Activated T-helper 2 cell treated with anti-CD3 and anti-CD28 coated beads, Interferon-gamma antibody, Interleukin-2, Interleukin-4, amounts not matched to agents 10 μg/mL and 5 μg/mL and 100 μg/mL, durations not matched to agents 14 hours and 24 hours and 36 hours (primary cell): ENCODE measurements around the gene SPAG17. TPM values are rescaled to one million over a fixed set of nuclear protein-coding genes. Genes with fewer than 3 reads are reported as not detected.
"Not testable (repeated sequence)": the region's sequence is repeated elsewhere in the genome, so short reads cannot be mapped to it uniquely, and the experiment has no call there.

Source experiments
- DNase-seq: peaks from one replicate; pipeline ENCODE4 v3.0.0; 2021; ENCODE audit warnings: low spot score
- H3K27ac Mint-ChIP-seq: one replicate; pipeline ENCODE4 v1.8.0; 2021; ENCODE audit warnings: mixed read lengths
- H3K27me3 Mint-ChIP-seq: one replicate; pipeline ENCODE4 v1.8.0; 2021; ENCODE audit warnings: low read depth, mixed read lengths
- H3K36me3 Mint-ChIP-seq: one replicate; pipeline ENCODE4 v1.8.0; 2021; ENCODE audit warnings: low read depth, mixed read lengths
- H3K4me1 Mint-ChIP-seq: one replicate; pipeline ENCODE4 v1.8.0; 2021; ENCODE audit warnings: low read depth, mixed read lengths
- H3K4me3 Mint-ChIP-seq: one replicate; pipeline ENCODE4 v1.8.0; 2021; ENCODE audit warnings: low read depth, mild to moderate bottlenecking, moderate library complexity, mixed read lengths
- H3K9me3 Mint-ChIP-seq: one replicate; pipeline ENCODE4 v1.8.0; 2021; ENCODE audit warnings: mixed read lengths
- intact Hi-C: fragments of 100-400 bp; cut with micrococcal nuclease; formaldehyde crosslinking; loops from one replicate; pipeline ENCODE4 v1.15.1; 2023
- total RNA-seq: library from RNA; stranded (reverse); gene quantifications from 2 replicates; pipeline ENCODE4 v1.2.3, GENCODE V29; 2022

Gene SPAG17
- total RNA-seq, 1 donor from 2014 or later = not detected

GRCh38 chr1:117925981-117926380 is 259.0 kb downstream of the SPAG17 start:
- Mint-ChIP-seq H3K4me1 (peaks cover 25% of the 10 kb centered on the region), H3K27ac (no peak overlapping the region), H3K36me3 (peaks cover 10% of the 10 kb centered on the region)

GRCh38 chr1:117922717-117923116 is 262.3 kb downstream of the SPAG17 start:
- peaks cover 13% of the 10 kb centered on the region for H3K36me3 Mint-ChIP-seq
- H3K9me3 Mint-ChIP-seq, H3K4me1 Mint-ChIP-seq, intact Hi-C loops, DNase-seq, H3K4me3 Mint-ChIP-seq, H3K27me3 Mint-ChIP-seq, H3K27ac Mint-ChIP-seq: not testable (repeated sequence)

More at GRCh38 chr1:117925981-117926380, 259.0 kb downstream of the SPAG17 start:
- H3K4me3 Mint-ChIP-seq = no peak overlapping the region
- intact Hi-C loops = loop anchor here (5.0 kb wide), 2 partner anchors 319 to 1554 kb away; partner anchors contain the start of genes ATP1A1 and TENT5C
- DNase-seq = no peak
- H3K27me3 Mint-ChIP-seq = peaks cover 1% of the 10 kb centered on the region
- H3K9me3 Mint-ChIP-seq = no peaks in the 10 kb centered on the region

GRCh38 chr1:117921991-117922390 is 263.0 kb downstream of the SPAG17 start:
- H3K4me3 Mint-ChIP-seq = no peak overlapping the region
- peaks cover under 1% of the 10 kb centered on the region for H3K27me3 Mint-ChIP-seq
- H3K9me3 Mint-ChIP-seq = no peaks in the 10 kb centered on the region
- intact Hi-C loops = no loop called here
- peaks cover 4% of the 10 kb centered on the region for H3K4me1 Mint-ChIP-seq
- no peak overlapping the region for H3K27ac Mint-ChIP-seq
- no peak for DNase-seq
- H3K36me3 Mint-ChIP-seq = peaks cover 18% of the 10 kb centered on the region

- Mint-ChIP-seq H3K27me3 (no peaks in the 10 kb centered on the region), H3K4me3 (no peak overlapping the region), H3K27ac (no peak overlapping the region), H3K4me1 (peaks cover 4% of the 10 kb centered on the region), H3K36me3 (peaks cover 37% of the 10 kb centered on the region), H3K9me3 (no peaks in the 10 kb centered on the region)
- DNase-seq = no peak
- intact Hi-C loops = no loop called here
These were observed 265.7 kb downstream of the SPAG17 start for GRCh38 chr1:117919376-117919775.

GRCh38 chr1:117911051-117911450 is 274.0 kb downstream of the SPAG17 start:
- no peak overlapping the region for H3K4me3 Mint-ChIP-seq
- peaks cover 67% of the 10 kb centered on the region for H3K36me3 Mint-ChIP-seq
- no peak overlapping the region for H3K27ac Mint-ChIP-seq
- no peak for DNase-seq
- intact Hi-C loops = no loop called here
- no peaks in the 10 kb centered on the region for H3K27me3 Mint-ChIP-seq
- H3K9me3 Mint-ChIP-seq = no peaks in the 10 kb centered on the region
- no peaks in the 10 kb centered on the region for H3K4me1 Mint-ChIP-seq

- no peak for DNase-seq
- intact Hi-C loops = no loop called here
- peaks cover 50% of the 10 kb centered on the region for H3K36me3 Mint-ChIP-seq
- peaks cover 8% of the 10 kb centered on the region for H3K4me1 Mint-ChIP-seq
- no peaks in the 10 kb centered on the region for H3K9me3 Mint-ChIP-seq
- H3K27me3 Mint-ChIP-seq = no peaks in the 10 kb centered on the region
- no peak overlapping the region for H3K4me3 Mint-ChIP-seq
- no peak overlapping the region for H3K27ac Mint-ChIP-seq
These were observed 280.0 kb downstream of the SPAG17 start for GRCh38 chr1:117905019-117905418.

- Mint-ChIP-seq H3K27me3 (no peaks in the 10 kb centered on the region), H3K4me1 (peaks cover 8% of the 10 kb centered on the region), H3K27ac (no peak overlapping the region), H3K9me3 (no peaks in the 10 kb centered on the region), H3K36me3 (peaks cover 50% of the 10 kb centered on the region), H3K4me3 (no peak overlapping the region)
- intact Hi-C loops = no loop called here
- DNase-seq = no peak
These were observed 280.5 kb downstream of the SPAG17 start for GRCh38 chr1:117904485-117904884.
